ENCODE data around the gene MTA3. TPM values are rescaled to one million over a fixed set of nuclear protein-coding genes. Genes with fewer than 3 reads are reported as not detected.

MTA3 gene
- total RNA-seq, 1 donor from 2014 or later = 117 TPM

GRCh38 chr2:42607101-42607637 is 38.7 kb downstream of the MTA3 start:
- no peak overlapping the region for H3K9ac ChIP-seq
- no peak overlapping the region for H2AFZ ChIP-seq (replicated peaks)
- H3K79me2 ChIP-seq (ENCODE audit: low read depth) = peaks cover 70% of the 10 kb centered on the region
- peaks cover 5% of the 10 kb centered on the region for H3F3A ChIP-seq (ENCODE audit: low read depth)
- Mint-ChIP-seq H3K36me3 (peaks cover 33% of the 10 kb centered on the region), H3K4me1 (no peaks in the 10 kb centered on the region), H3K27ac (no peak overlapping the region), H3K27me3 (ENCODE audit: insufficient read depth, low read depth) (peaks cover 5% of the 10 kb centered on the region), H3K9me3 (peaks cover 11% of the 10 kb centered on the region), H3K4me3 (no peak overlapping the region)
- no peaks in the 10 kb centered on the region for H3K9me3 ChIP-seq (ENCODE audit: low read depth)
- no peak for DNase-seq (ENCODE audit: low spot score)
- H3K27ac ChIP-seq = no peak overlapping the region
- no peaks in the 10 kb centered on the region for H3K4me1 ChIP-seq
- peaks cover 4% of the 10 kb centered on the region for H3K36me3 ChIP-seq
- no peak overlapping the region for H3K4me2 ChIP-seq
- peaks cover 5% of the 10 kb centered on the region for H4K20me1 ChIP-seq (ENCODE audit: low read depth)
- no peak for TF ChIP-seq EZH2 (IDR thresholded peaks at IDR 0.05)
- no peak for TF ChIP-seq EZH2phosphoT487 (IDR thresholded peaks at IDR 0.05)
- TF ChIP-seq CTCF (IDR thresholded peaks at IDR 0.05) = no peak
- no peak overlapping the region for H3K4me3 ChIP-seq
- H3K27me3 ChIP-seq = no peaks in the 10 kb centered on the region

GRCh38 chr2:42613281-42614064 is 45.0 kb downstream of the MTA3 start:
- Histone ChIP-seq H3K4me1 (no peaks in the 10 kb centered on the region), H2AFZ (replicated peaks) (no peak overlapping the region), H3K27me3 (no peaks in the 10 kb centered on the region), H4K20me1 (ENCODE audit: low read depth) (peaks cover 8% of the 10 kb centered on the region), H3K4me3 (no peak overlapping the region), H3K9ac (no peak overlapping the region), H3K9me3 (ENCODE audit: low read depth) (no peaks in the 10 kb centered on the region), H3K27ac (peak overlapping the region; percentile 67), H3F3A (ENCODE audit: low read depth) (peaks cover 4% of the 10 kb centered on the region), H3K4me2 (no peak overlapping the region), H3K79me2 (ENCODE audit: low read depth) (peaks cover 91% of the 10 kb centered on the region), H3K36me3 (peaks cover 8% of the 10 kb centered on the region)
- peaks cover 3% of the 10 kb centered on the region for H3K4me1 Mint-ChIP-seq
- DNase-seq (ENCODE audit: low spot score) = no peak
- no peaks in the 10 kb centered on the region for H3K9me3 Mint-ChIP-seq
- no peak overlapping the region for H3K4me3 Mint-ChIP-seq
- H3K36me3 Mint-ChIP-seq = peaks cover 21% of the 10 kb centered on the region
- TF ChIP-seq EZH2 (IDR thresholded peaks at IDR 0.05) = no peak
- TF ChIP-seq EZH2phosphoT487 (IDR thresholded peaks at IDR 0.05) = no peak
- TF ChIP-seq CTCF (IDR thresholded peaks at IDR 0.05) = no peak
- no peak overlapping the region for H3K27ac Mint-ChIP-seq
- no peaks in the 10 kb centered on the region for H3K27me3 Mint-ChIP-seq (ENCODE audit: insufficient read depth, low read depth)

- Histone ChIP-seq H3K4me2 (no peak overlapping the region), H3F3A (ENCODE audit: low read depth) (peaks cover 15% of the 10 kb centered on the region), H4K20me1 (ENCODE audit: low read depth) (peaks cover 8% of the 10 kb centered on the region), H3K9ac (no peak overlapping the region), H2AFZ (replicated peaks) (no peak overlapping the region), H3K27me3 (no peaks in the 10 kb centered on the region), H3K36me3 (peaks cover 3% of the 10 kb centered on the region), H3K4me1 (no peaks in the 10 kb centered on the region), H3K9me3 (ENCODE audit: low read depth) (no peaks in the 10 kb centered on the region), H3K4me3 (no peak overlapping the region), H3K79me2 (ENCODE audit: low read depth) (peaks cover 87% of the 10 kb centered on the region), H3K27ac (no peak overlapping the region)
- Mint-ChIP-seq H3K4me3 (no peak overlapping the region), H3K36me3 (peaks cover 30% of the 10 kb centered on the region), H3K9me3 (no peaks in the 10 kb centered on the region), H3K27me3 (ENCODE audit: insufficient read depth, low read depth) (no peaks in the 10 kb centered on the region), H3K27ac (no peak overlapping the region), H3K4me1 (peaks cover 3% of the 10 kb centered on the region)
- no peak for DNase-seq (ENCODE audit: low spot score)
- no peak for TF ChIP-seq CTCF (IDR thresholded peaks at IDR 0.05)
- no peak for TF ChIP-seq EZH2phosphoT487 (IDR thresholded peaks at IDR 0.05)
Measured at GRCh38 chr2:42614838-42615237, 46.4 kb downstream of the MTA3 start.
